HG02970 (cell line): ENCODE measurements around the gene PISD.
A peak's percentile ranks its signal among the peaks of the same experiment; 100 is the strongest.
"Not testable (repeated sequence)": the region's sequence is repeated elsewhere in the genome, so short reads cannot be mapped to it uniquely, and the experiment has no call there.

Source experiments
- ATAC-seq: cut with Tn5 transposase; IDR thresholded peaks from one replicate; pipeline ENCODE4 v1.9.1; 2021; ENCODE audit warnings: mild to moderate bottlenecking, moderate library complexity, moderate number of reproducible peaks; ENCODE audit not compliant: unreplicated experiment, low FRiP score

The PISD gene

GRCh38 chr22:31661851-31662667, at the start of gene PISD:
PISD (minus strand) TSS chr22:31662215; CDS start chr22:31662208, 7 bp downstream.
- ATAC-seq = peak; percentile 88

GRCh38 chr22:31711226-31711625, 49.2 kb upstream of the PISD start:
- ATAC-seq = not testable (repeated sequence)

DNA sequence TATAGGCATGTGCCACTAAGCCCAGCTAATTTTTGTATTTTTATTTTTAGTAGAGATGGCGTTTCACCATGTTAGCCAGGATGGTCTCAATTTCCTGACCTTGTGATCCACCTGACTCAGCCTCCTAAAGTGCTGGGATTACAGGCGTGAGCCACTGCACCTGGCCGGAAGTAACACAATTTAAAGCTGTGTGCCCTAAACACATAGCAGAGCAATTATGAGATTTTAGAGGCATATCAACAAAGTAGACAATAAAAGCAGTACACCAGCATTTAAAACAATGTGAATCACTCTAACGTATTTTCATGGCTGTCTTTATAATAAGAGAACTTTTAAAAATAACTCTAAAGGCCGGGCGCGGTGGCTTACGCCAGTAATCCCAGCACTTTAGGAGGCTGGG, 45.5 kb upstream of the PISD start:
- ATAC-seq = no peak

DNA sequence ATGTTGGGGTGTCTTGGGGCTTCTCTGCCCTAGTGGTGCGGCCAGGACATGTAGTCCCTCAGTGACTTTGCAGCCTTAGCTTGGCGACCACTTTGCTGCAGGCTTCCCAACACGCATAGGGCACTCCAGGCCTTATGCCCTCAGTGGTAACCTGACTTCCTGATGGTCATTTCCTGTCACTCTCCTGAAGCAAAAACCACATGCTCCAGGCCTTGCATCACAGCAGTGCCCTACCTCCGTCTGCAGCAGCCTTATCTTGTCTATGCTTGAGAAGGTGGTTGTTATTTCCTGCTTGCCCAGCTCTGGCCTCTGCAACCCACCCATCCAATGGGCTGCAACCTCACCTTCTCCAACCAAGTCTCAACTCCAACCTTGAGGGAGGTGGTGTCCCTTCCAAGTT, 33.4 kb upstream of the PISD start:
- no peak for ATAC-seq

GRCh38 chr22:31694046-31694445, 32.0 kb upstream of the PISD start:
- not testable (repeated sequence) for ATAC-seq

DNA sequence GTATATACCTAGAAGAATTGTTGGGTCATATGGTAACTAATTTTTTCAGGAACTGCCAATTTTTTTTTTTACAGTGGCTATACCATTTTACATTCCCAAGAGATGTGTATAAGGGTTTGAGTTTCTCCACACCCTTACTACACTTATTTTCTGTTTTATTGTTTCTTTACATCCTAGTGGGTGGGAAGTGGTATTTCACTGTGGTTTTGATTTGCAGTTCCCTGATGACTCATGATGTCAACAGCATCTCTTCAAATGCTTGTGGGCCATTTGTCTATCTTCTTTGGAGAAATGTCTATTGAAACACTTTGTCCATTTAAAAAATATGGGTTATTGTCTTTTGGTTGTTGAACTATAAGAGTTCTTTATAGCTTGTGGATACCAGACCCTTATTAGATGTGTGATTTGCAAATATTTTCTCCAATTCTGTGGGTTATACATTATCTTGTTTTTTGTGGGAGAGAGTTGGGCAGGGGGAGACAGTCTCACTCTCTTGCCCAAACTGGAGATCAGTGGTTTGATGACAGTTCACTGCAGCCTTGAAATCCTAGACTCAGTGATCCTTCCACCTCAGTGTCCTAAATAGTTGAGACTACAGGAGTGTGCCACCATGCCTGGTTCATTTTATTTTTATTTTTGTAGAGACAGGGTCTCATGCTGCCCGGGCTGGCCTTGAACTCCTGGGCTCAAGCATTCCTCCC, 30.3 kb upstream of the PISD start:
- no peak for ATAC-seq

- no peak for ATAC-seq
Measured at GRCh38 chr22:31691408-31691807, 29.4 kb upstream of the PISD start.

DNA sequence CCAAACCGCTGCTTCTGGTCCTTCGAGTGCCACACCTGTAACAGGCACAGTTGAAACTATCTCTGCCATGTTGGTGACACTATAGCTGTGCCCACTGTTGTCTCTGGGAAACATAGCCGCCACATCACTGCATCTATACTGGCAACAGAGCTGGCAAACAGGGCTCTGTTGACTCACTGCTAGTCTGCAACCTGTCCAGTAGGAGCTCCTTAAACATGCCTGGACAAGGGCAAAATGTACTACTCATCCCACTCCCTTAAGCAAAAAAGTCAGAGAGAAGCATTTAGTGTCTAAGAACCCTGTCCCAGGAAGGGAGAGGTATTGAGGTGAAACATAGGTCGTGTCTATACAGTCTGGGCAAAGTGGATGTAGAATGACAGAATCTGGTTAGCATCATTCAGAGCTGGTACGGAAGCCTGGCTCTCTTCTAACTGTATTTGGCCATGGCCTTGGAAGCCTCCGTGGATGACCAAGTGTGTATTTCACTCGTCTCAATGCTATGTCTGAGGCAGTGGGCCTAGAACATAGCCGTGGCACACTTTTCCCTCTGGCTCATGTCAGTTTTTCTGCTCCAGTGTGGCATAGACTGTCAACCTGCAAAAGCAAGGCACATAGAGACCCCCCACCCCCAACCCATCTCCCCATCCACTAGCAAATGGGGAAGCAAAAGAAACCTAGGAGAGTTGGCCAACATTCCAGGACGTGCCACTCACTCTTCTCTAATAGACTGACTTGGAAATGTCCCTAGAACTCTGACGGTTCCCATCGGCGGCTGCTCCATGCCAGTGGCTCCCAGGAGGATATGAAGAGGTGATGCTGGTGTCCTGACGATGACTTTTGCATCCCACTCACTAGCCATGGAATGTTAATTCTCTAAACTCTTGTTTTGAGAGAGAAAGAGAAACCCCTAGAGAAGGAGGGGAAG, 21.4 kb upstream of the PISD start:
- ATAC-seq = no peak

DNA sequence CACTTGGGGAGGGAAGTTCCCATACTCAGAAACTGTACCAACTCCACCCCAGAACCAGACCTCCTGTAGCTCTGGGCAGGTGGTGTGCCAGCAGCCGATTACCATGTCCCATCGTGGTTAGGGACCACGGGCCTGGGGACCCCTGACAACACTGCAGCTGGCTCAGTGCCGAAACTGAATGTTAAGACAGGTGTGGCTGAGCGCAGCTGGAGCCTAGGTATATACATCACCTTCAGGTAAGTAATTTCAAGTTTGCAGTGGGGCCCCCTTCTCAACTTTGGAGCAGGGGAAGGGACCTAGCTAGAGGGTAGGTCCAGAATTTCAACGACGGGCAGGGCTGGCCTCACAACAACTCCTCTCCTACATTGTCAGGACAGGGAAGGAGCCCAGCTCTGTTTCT, 20.7 kb upstream of the PISD start:
- ATAC-seq = no peak

DNA sequence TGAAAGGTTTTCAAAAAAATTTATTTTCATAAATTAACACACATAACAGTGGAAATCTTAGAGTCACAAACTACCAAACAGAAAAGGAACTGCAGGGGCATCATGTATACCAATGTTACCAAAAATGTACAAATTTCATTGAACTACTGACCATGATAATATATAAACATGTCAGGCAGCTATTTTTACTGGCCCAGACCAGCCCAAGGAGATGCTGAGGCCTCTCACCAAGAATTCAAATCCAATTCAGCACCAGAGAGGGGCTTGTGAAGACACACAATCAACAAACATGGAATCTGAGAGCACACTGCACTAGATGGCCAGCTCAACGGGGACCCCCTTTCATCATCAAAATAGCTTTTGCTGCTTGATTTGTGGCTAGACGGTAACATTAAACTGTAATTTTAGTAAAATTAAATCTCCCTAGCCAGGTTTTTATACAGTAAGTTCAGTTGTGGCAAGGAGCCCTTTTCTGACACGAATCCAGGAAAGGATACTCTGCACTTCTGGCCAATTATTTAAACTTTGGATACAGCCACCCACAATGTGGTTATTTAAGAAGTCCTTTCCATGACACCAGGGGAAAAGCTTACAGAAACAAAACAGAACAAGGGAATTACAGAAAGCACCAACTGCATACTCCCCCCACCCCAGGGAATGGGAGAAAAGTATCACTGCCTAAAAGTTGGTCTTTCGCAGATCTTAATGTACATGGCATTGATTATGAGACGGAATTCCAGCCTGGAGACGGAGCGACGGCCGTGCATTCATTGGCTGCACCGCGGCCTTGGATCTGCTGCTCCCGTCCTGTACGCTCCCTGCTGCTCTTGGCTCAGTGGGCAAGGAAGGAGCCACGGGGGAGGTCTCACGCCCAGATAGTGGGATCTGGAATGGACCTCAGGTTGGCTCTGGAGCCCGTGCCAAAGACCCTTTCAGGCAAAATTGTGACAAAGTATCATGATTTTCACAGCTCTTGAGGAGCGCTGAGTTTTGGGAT, 19.6 kb upstream of the PISD start:
- ATAC-seq = no peak

GRCh38 chr22:31680861-31681341, 18.9 kb upstream of the PISD start:
- ATAC-seq = no peak

GRCh38 chr22:31678748-31679147, 16.7 kb upstream of the PISD start:
- no peak for ATAC-seq

DNA sequence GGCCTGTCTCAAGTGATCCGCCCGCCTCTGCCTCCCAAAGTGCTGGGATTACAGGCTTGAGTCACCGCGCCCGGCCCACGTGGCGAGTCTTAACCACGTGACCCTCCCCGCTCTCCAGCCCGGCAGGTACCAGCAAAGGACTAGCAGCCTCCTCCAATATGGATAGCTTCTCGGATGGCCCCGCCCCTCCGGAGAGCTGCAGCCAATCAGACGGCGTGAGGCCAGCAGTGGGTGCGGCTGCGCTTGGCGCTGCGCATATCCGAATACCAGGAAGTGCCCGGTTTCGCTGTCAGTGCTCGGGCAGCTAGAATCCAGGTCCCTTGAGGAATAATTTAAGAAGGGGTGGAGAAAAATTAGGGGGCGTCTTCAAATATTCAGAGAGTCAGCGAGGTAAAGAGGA, 14.7 kb upstream of the PISD start:
- ATAC-seq = peak; percentile 76

- ATAC-seq = not testable (repeated sequence)
Measured at GRCh38 chr22:31674219-31674618, 12.2 kb upstream of the PISD start.

GRCh38 chr22:31668849-31669248, 6.8 kb upstream of the PISD start:
- ATAC-seq = not testable (repeated sequence)

DNA sequence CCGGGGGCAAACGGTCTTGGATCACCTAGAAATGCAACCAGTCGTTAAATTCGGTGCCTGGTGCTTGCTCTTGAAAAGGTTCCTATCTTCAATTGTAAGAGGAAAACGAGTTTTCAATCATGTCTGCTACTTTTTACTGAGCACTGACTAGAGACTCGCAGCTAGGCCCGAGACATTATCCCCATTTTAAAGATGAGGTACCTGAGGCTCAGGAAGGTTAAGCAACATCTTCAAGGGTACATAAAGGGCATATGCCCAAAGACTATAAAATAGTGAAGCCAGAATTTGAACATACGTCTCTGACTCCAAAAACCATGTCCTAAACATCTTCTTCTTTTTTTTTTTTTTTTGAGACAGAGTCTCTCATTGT, 638 bp upstream of the PISD start:
- no peak for ATAC-seq

- ATAC-seq = not testable (repeated sequence)
Measured at GRCh38 chr22:31660860-31661341, 1.1 kb downstream of the PISD start.

GRCh38 chr22:31659246-31659645, 2.8 kb downstream of the PISD start:
- no peak for ATAC-seq

- no peak for ATAC-seq
Measured at GRCh38 chr22:31654408-31654807, 7.6 kb downstream of the PISD start.
